Measurements from ENCODE around the gene MARCHF11. TPM values are rescaled to one million over a fixed set of nuclear protein-coding genes. Genes with fewer than 3 reads are reported as not detected.

The MARCHF11 gene
- total RNA-seq, 1 donor from 2014 or later, result 1.5 TPM

DNA sequence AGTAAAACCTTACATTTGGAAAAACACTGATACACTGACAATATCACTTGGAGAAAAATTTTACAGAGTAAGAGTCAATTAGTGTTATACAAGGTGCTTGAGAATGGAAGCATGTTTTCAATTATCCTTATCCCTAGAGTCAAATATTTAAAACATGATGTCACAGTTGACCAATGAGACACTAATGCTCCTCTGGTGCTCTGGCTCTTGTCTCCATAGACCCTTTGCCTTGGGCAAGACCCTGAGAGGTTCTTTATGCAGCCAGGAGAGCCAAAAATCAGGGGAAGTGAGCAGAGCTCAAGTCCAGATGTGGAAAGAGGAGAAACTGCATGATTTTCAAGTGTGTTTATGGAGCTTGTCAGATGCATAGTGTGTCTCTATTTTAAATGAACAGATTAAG lies 153.9 kb downstream of the MARCHF11 start:
- H3K27me3 Mint-ChIP-seq (ENCODE audit: unreplicated experiment), result no peaks in the 10 kb centered on the region
- no peak for DNase-seq
- TF ChIP-seq, protein P1, sequence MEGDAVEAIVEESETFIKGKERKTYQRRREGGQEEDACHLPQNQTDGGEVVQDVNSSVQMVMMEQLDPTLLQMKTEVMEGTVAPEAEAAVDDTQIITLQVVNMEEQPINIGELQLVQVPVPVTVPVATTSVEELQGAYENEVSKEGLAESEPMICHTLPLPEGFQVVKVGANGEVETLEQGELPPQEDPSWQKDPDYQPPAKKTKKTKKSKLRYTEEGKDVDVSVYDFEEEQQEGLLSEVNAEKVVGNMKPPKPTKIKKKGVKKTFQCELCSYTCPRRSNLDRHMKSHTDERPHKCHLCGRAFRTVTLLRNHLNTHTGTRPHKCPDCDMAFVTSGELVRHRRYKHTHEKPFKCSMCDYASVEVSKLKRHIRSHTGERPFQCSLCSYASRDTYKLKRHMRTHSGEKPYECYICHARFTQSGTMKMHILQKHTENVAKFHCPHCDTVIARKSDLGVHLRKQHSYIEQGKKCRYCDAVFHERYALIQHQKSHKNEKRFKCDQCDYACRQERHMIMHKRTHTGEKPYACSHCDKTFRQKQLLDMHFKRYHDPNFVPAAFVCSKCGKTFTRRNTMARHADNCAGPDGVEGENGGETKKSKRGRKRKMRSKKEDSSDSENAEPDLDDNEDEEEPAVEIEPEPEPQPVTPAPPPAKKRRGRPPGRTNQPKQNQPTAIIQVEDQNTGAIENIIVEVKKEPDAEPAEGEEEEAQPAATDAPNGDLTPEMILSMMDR (IDR thresholded peaks at IDR 0.05; ENCODE audit: partially characterized antibody, unreplicated experiment), result no peak
- H3K4me1 Mint-ChIP-seq (ENCODE audit: low read depth, unreplicated experiment), result peaks cover 5% of the 10 kb centered on the region
- H3K4me3 Mint-ChIP-seq (ENCODE audit: unreplicated experiment), result no peak overlapping the region
- no peaks in the 10 kb centered on the region for H3K36me3 Mint-ChIP-seq (ENCODE audit: unreplicated experiment)
- H3K27ac Mint-ChIP-seq (ENCODE audit: unreplicated experiment), result no peak overlapping the region
- peaks cover 2% of the 10 kb centered on the region for H3K9me3 Mint-ChIP-seq (ENCODE audit: unreplicated experiment)

DNA sequence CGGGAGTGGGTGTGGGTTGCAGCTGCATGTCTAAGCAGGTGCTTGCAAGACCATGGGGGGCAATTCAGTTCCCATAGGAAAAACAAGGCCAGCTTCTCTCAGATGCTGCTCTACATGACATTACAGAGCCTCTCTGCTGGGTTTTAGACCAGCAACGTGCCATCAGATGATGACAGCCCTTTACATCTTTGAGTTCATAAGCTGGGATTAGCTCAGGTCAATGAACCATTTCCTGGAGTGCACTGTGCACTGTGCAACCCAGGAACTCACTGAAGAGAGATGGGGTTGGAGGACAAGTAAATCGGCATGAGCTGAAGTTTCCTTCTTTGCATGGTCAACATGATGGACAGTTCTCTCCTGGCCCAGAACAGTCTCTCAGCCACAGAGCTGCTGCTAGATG lies 160.6 kb downstream of the MARCHF11 start:
- Mint-ChIP-seq H3K36me3 (ENCODE audit: unreplicated experiment) (no peaks in the 10 kb centered on the region), H3K4me1 (ENCODE audit: low read depth, unreplicated experiment) (no peaks in the 10 kb centered on the region), H3K27me3 (ENCODE audit: unreplicated experiment) (no peaks in the 10 kb centered on the region), H3K4me3 (ENCODE audit: unreplicated experiment) (no peak overlapping the region), H3K9me3 (ENCODE audit: unreplicated experiment) (no peaks in the 10 kb centered on the region), H3K27ac (ENCODE audit: unreplicated experiment) (no peak overlapping the region)
- TF ChIP-seq, protein P1 (IDR thresholded peaks at IDR 0.05; ENCODE audit: partially characterized antibody, unreplicated experiment), result no peak
- DNase-seq, result no peak

DNA sequence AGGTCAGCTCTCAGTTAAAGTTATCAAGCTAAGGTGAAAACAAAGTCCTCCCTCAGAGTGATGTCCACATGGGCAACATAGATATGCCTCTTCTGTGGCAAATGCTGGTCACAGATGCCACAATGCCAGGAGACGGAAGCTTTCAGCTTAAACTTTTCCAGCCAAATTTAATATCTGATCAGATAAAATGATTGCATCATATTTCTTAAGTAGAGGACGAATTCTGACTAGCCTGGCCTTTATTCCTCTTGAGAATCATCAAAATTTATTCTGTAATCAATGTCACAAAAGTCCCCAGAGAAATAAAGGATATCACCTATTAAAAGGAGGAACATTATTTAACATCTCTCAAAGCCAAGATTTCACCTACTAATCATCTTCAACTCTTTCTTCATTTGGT lies 161.9 kb downstream of the MARCHF11 start:
- TF ChIP-seq, protein P1 (IDR thresholded peaks at IDR 0.05; ENCODE audit: partially characterized antibody, unreplicated experiment), result no peak
- Mint-ChIP-seq H3K27me3 (ENCODE audit: unreplicated experiment) (peaks cover 2% of the 10 kb centered on the region), H3K4me1 (ENCODE audit: low read depth, unreplicated experiment) (no peaks in the 10 kb centered on the region), H3K9me3 (ENCODE audit: unreplicated experiment) (no peaks in the 10 kb centered on the region), H3K27ac (ENCODE audit: unreplicated experiment) (no peak overlapping the region), H3K4me3 (ENCODE audit: unreplicated experiment) (no peak overlapping the region), H3K36me3 (ENCODE audit: unreplicated experiment) (no peaks in the 10 kb centered on the region)
- DNase-seq, result no peak

All from glutamatergic neuron (in vitro differentiated cells).